Smooth muscle cell (in vitro differentiated cells): Measurements from ENCODE around the gene NLRC5. TPM values are rescaled to one million over a fixed set of nuclear protein-coding genes. Genes with fewer than 3 reads are reported as not detected.

Experiments
- DNase-seq: peaks from one replicate; lab custom pipeline; 2025; ENCODE audit not compliant: unreplicated experiment; lab: John Stamatoyannopoulos, UW
- H2AFZ ChIP-seq: fragments of 200-600 bp; sonication (generic); 2 replicates; pipeline ENCODE4 v1.6.0; 2016; ENCODE audit warnings: antibody characterized with exemption, low read depth, mild to moderate bottlenecking
- H3F3A ChIP-seq: fragments of 200-600 bp; sonication (generic); 2 replicates; pipeline ENCODE4 v1.6.0; 2017; ENCODE audit warnings: antibody characterized with exemption, low read depth
- H3K27ac ChIP-seq: fragments of 200-600 bp; sonication (generic); 2 replicates; pipeline ENCODE4 v1.5.1; 2016; ENCODE audit warnings: low read depth, mild to moderate bottlenecking
- H3K27me3 ChIP-seq: fragments of 200-600 bp; sonication (generic); 2 replicates; pipeline ENCODE4 v1.6.1; 2016; ENCODE audit warnings: low read depth, mild to moderate bottlenecking
- H3K36me3 ChIP-seq: fragments of 200-600 bp; sonication (generic); 2 replicates; pipeline ENCODE4 v1.5.1; 2016; ENCODE audit warnings: low read depth
- H3K4me1 ChIP-seq: fragments of 200-600 bp; sonication (generic); 2 replicates; pipeline ENCODE4 v1.5.1; 2016; ENCODE audit warnings: low read depth
- H3K4me2 ChIP-seq: fragments of 200-600 bp; sonication (generic); 2 replicates; pipeline ENCODE4 v1.6.0; 2016; ENCODE audit warnings: mild to moderate bottlenecking
- H3K4me3 ChIP-seq: fragments of 200-600 bp; sonication (generic); 2 replicates; pipeline ENCODE4 v1.5.1; 2016; ENCODE audit warnings: mild to moderate bottlenecking
- H3K79me2 ChIP-seq: fragments of 200-600 bp; sonication (generic); 2 replicates; pipeline ENCODE4 v1.6.0; 2016; ENCODE audit warnings: low read depth, mild to moderate bottlenecking
- H3K9ac ChIP-seq: fragments of 200-600 bp; sonication (generic); 2 replicates; pipeline ENCODE4 v1.6.0; 2016; ENCODE audit warnings: low read depth
- H3K9me3 ChIP-seq: fragments of 200-600 bp; sonication (generic); replicated peaks from 2 replicates; pipeline ENCODE4 v1.5.1; 2016; ENCODE audit warnings: low read depth
- H4K20me1 ChIP-seq: fragments of 200-600 bp; sonication (generic); 2 replicates; pipeline ENCODE4 v1.6.0; 2016; ENCODE audit warnings: low read depth
- CTCF ChIP-seq: fragments of 200-600 bp; sonication (generic); IDR thresholded peaks from 2 replicates; pipeline ENCODE4 v1.5.1; 2017; ENCODE audit warnings: borderline replicate concordance, mild to moderate bottlenecking, antibody characterized with exemption; ENCODE audit not compliant: insufficient read depth, poor library complexity, severe bottlenecking
- WGBS: methylation state at CpG from one replicate; pipeline ENCODE4 v1.1.7; 2016; ENCODE audit warnings: low lambda C conversion rate; 5-methylcytosine and 5-hydroxymethylcytosine counted together
- polyA plus RNA-seq: library from polyadenylated mRNA; unstranded; fragments of >200 nt; fragmentation: Nextera tagmentation; extraction: Ambion mirVana; gene quantifications from 2 replicates; pipeline ENCODE4 v1.2.1, GENCODE V29; 2016
- total RNA-seq: library from RNA; depleted of rRNA; stranded (reverse); fragments of >200 nt; gene quantifications from 2 replicates; pipeline ENCODE4 v1.2.3, GENCODE V29; 2014

Gene NLRC5
- total and polyA plus RNA-seq, 2 experiments from 2014 or later = 4.2 to 21.4 TPM

GRCh38 chr16:56941856-56942331 is 47.5 kb upstream of the NLRC5 start:
- H3K36me3 ChIP-seq = peaks cover 37% of the 10 kb centered on the region
- no peak for TF ChIP-seq CTCF
- H3K79me2 ChIP-seq = peaks cover 14% of the 10 kb centered on the region
- H3K9ac ChIP-seq = no peak overlapping the region
- H3F3A ChIP-seq = peaks cover 53% of the 10 kb centered on the region
- H2AFZ ChIP-seq = no peak overlapping the region
- no peaks in the 10 kb centered on the region for H3K27me3 ChIP-seq
- 85% methylated on average over 9 of the region's 9 CpGs for WGBS
- H3K27ac ChIP-seq = no peak overlapping the region
- H4K20me1 ChIP-seq = peaks cover 71% of the 10 kb centered on the region
- H3K4me2 ChIP-seq = no peak overlapping the region
- no peaks in the 10 kb centered on the region for H3K4me1 ChIP-seq
- H3K9me3 ChIP-seq = no peaks in the 10 kb centered on the region
- DNase-seq = no peak
- H3K4me3 ChIP-seq = no peak overlapping the region

GRCh38 chr16:56943761-56944375 is 45.5 kb upstream of the NLRC5 start:
- DNase-seq = no peak
- no peak overlapping the region for H3K9ac ChIP-seq
- H3K9me3 ChIP-seq = no peaks in the 10 kb centered on the region
- no peak overlapping the region for H3K4me2 ChIP-seq
- H3K36me3 ChIP-seq = peaks cover 25% of the 10 kb centered on the region
- H4K20me1 ChIP-seq = peaks cover 52% of the 10 kb centered on the region
- peaks cover 49% of the 10 kb centered on the region for H3F3A ChIP-seq
- H2AFZ ChIP-seq = no peak overlapping the region
- no peak for TF ChIP-seq CTCF
- 89% methylated on average over 6 of the region's 6 CpGs for WGBS
- H3K27ac ChIP-seq = peak overlapping the region; percentile 40
- no peaks in the 10 kb centered on the region for H3K27me3 ChIP-seq
- H3K79me2 ChIP-seq = peaks cover 5% of the 10 kb centered on the region
- H3K4me3 ChIP-seq = no peak overlapping the region
- H3K4me1 ChIP-seq = no peaks in the 10 kb centered on the region

- WGBS = 80% methylated on average over 2 of the region's 2 CpGs
- no peak overlapping the region for H2AFZ ChIP-seq
- no peak overlapping the region for H3K4me3 ChIP-seq
- H3K27me3 ChIP-seq = no peaks in the 10 kb centered on the region
- peak overlapping the region; percentile 40 for H3K27ac ChIP-seq
- peaks cover 20% of the 10 kb centered on the region for H3K36me3 ChIP-seq
- TF ChIP-seq CTCF = no peak
- H3K79me2 ChIP-seq = peaks cover 1% of the 10 kb centered on the region
- no peak overlapping the region for H3K4me2 ChIP-seq
- H3F3A ChIP-seq = peaks cover 45% of the 10 kb centered on the region
- no peaks in the 10 kb centered on the region for H3K4me1 ChIP-seq
- DNase-seq = no peak
- no peaks in the 10 kb centered on the region for H3K9me3 ChIP-seq
- peaks cover 38% of the 10 kb centered on the region for H4K20me1 ChIP-seq
- H3K9ac ChIP-seq = no peak overlapping the region
Measured at GRCh38 chr16:56944954-56945839, 44.2 kb upstream of the NLRC5 start.
